Common myeloid progenitor, CD34-positive (primary cell): Measurements from ENCODE around the gene MILR1.

Experiments used
- CTCF ChIA-PET: fragments of 350-600 bp; sonication (Branson Sonifier 250); formaldehyde crosslinking; loops from one replicate; lab custom pipeline; 2021; ENCODE audit warnings: antibody characterized with exemption; lab: Charles Lee
- POLR2A ChIA-PET: fragments of 350-600 bp; sonication (Branson Sonifier 250); formaldehyde crosslinking; loops from one replicate; lab custom pipeline; 2021; ENCODE audit warnings: antibody characterized with exemption; lab: Charles Lee
- DNase-seq, 3 donors: peaks; one replicate each; pipeline versions ENCODE4 v3.0.0 to v3.0.0-alpha.2; 2013
- H3K27ac ChIP-seq, 2 experiments: 1 replicate in 1 of 2; 2 replicates in 1 of 2; pipeline ENCODE4 v1.7.0; 2013; ENCODE audit warnings: inconsistent platforms in 2 of 2, low read length in 2 of 2, mild to moderate bottlenecking in 2 of 2, low read depth in 1 of 2, moderate library complexity in 1 of 2; ENCODE audit not compliant: severe bottlenecking in 2 of 2, insufficient read depth in 1 of 2, poor library complexity in 1 of 2
- H3K27me3 ChIP-seq, 5 experiments: replicated peaks in 2 of 5; 1 replicate in 3 of 5; 2 replicates in 2 of 5; pipeline versions ENCODE4 v1.6.1 to v1.7.0; 2013; ENCODE audit warnings: low read length in 4 of 5, mild to moderate bottlenecking in 2 of 5, moderate library complexity in 2 of 5, inconsistent platforms in 1 of 5; ENCODE audit not compliant: insufficient read depth in 5 of 5, control insufficient read depth in 4 of 5
- H3K36me3 ChIP-seq, 4 experiments: 1 replicate in 2 of 4; 2 replicates in 2 of 4; pipeline versions ENCODE4 v1.6.1 to v1.7.0; 2013; ENCODE audit warnings: low read length in 3 of 4, control low read depth in 1 of 4, mild to moderate bottlenecking in 1 of 4; ENCODE audit not compliant: control insufficient read depth in 4 of 4, insufficient read depth in 4 of 4
- H3K4me1 ChIP-seq, 4 experiments: 1 replicate in 3 of 4; 2 replicates in 1 of 4; pipeline versions ENCODE4 v1.6.1 to v1.7.1; 2013; ENCODE audit warnings: low read length in 3 of 4, mild to moderate bottlenecking in 3 of 4, control low read depth in 1 of 4, inconsistent platforms in 1 of 4, moderate library complexity in 1 of 4; ENCODE audit not compliant: control insufficient read depth in 4 of 4, insufficient read depth in 4 of 4; ENCODE audit errors: control extremely low read depth in 1 of 4
- H3K4me3 ChIP-seq, 7 experiments: 1 replicate in 4 of 7; 2 replicates in 3 of 7; pipeline versions ENCODE4 v1.5.1 to v1.7.0; 2013; ENCODE audit warnings: mild to moderate bottlenecking in 7 of 7, low read length in 6 of 7, moderate library complexity in 6 of 7, inconsistent platforms in 2 of 7, low read depth in 2 of 7, control low read depth in 1 of 7; ENCODE audit not compliant: insufficient read depth in 4 of 7, control insufficient read depth in 1 of 7; ENCODE audit errors: extremely low read depth in 1 of 7
- H3K9me3 ChIP-seq, 5 experiments: 1 replicate in 4 of 5; 2 replicates in 1 of 5; pipeline versions ENCODE4 v1.6.1 to v1.7.1; 2013; ENCODE audit warnings: low read length in 4 of 5, mild to moderate bottlenecking in 2 of 5, inconsistent platforms in 1 of 5, low read depth in 1 of 5, moderate library complexity in 1 of 5; ENCODE audit not compliant: control insufficient read depth in 4 of 5, insufficient read depth in 2 of 5; ENCODE audit errors: control extremely low read depth in 1 of 5
- WGBS: methylation state at CpG from one replicate; pipeline ENCODE4 v1.1.5; 2013; ENCODE audit not compliant: insufficient coverage; 5-methylcytosine and 5-hydroxymethylcytosine counted together

Gene MILR1

GRCh38 chr17:64504769-64505339 lies 55.9 kb downstream of the MILR1 start:
- WGBS: 3% methylated on average over 11 of the region's 13 CpGs
- peaks cover 29 to 62% (median 56%) of the 10 kb centered on the region in 4 experiments for H3K36me3 ChIP-seq
- ChIA-PET CTCF (interaction anchor here (0.5 to 7.0 kb wide), 5 partner anchors 8 to 102 kb away, joined by 3 to 55 read pairs (median 8); partner anchors contain the start of gene POLG2), POLR2A (interaction anchor here (0.6 to 3.7 kb wide), 7 partner anchors 8 to 661 kb away, joined by 3 to 55 read pairs (median 4); partner anchors contain the start of gene POLG2)
- H3K27ac ChIP-seq: peak overlapping the region; percentile 99
- no peak for DNase-seq
- H3K9me3 ChIP-seq: no peaks in the 10 kb centered on the region
- peaks cover 16 to 34% (median 23%) of the 10 kb centered on the region in 4 experiments for H3K4me1 ChIP-seq
- H3K27me3 ChIP-seq: no peaks in the 10 kb centered on the region
- H3K4me3 ChIP-seq: peak overlapping the region; percentile 77 to 100 (median 100)

- ChIA-PET CTCF (interaction anchor here (0.5 to 7.0 kb wide), 5 partner anchors 8 to 102 kb away, joined by 3 to 55 read pairs (median 3); partner anchors contain the start of gene POLG2), POLR2A (interaction anchor here (0.6 to 3.7 kb wide), 11 partner anchors 9 to 662 kb away, joined by 3 to 55 read pairs (median 3); partner anchors contain the start of gene POLG2)
- peak; percentile 80 to 90 (median 89) for DNase-seq
- peaks cover 16 to 32% (median 23%) of the 10 kb centered on the region in 4 experiments for H3K4me1 ChIP-seq
- under 1% methylated on average over 59 of the region's 76 CpGs for WGBS
- H3K36me3 ChIP-seq: peaks cover 25 to 61% (median 54%) of the 10 kb centered on the region in 4 experiments
- peak overlapping the region; percentile 99 for H3K27ac ChIP-seq
- no peaks in the 10 kb centered on the region for H3K9me3 ChIP-seq
- H3K4me3 ChIP-seq: peak overlapping the region; percentile 77 to 100 (median 100)
- H3K27me3 ChIP-seq: no peaks in the 10 kb centered on the region
Measured at GRCh38 chr17:64505340-64506200, 56.7 kb downstream of the MILR1 start.

GRCh38 chr17:64506201-64506575 lies 57.3 kb downstream of the MILR1 start, which contains the start of gene DDX5:
Gene DDX5, minus strand, starts transcription at chr17:64506289. Its CDS starts 170 bp downstream, at chr17:64506119.
- Histone ChIP-seq H3K4me1 (peaks cover 16 to 32% (median 23%) of the 10 kb centered on the region in 4 experiments), H3K9me3 (no peaks in the 10 kb centered on the region), H3K4me3 (peak within 1 kb of the TSS; percentile 98 to 100 (median 100)), H3K27ac (peak within 1 kb of the TSS; percentile 99), H3K36me3 (peaks cover 25 to 56% (median 48%) of the 10 kb centered on the region in 4 experiments), H3K27me3 (no peaks in the 10 kb centered on the region)
- peak; percentile 98 to 99 (median 98) for DNase-seq
- POLR2A ChIA-PET: interaction anchor here (0.5 to 3.7 kb wide), 10 partner anchors 9 to 171 kb away, joined by 3 to 55 read pairs (median 3); partner anchors contain the start of gene POLG2
- WGBS: 0% methylated on average over 25 of the region's 31 CpGs
- CTCF ChIA-PET: interaction anchor here (1.0 to 7.0 kb wide), 5 partner anchors 9 to 94 kb away, joined by 3 to 55 read pairs (median 6); partner anchors contain the start of gene POLG2

- H3K36me3 ChIP-seq: peaks cover 19 to 54% (median 44%) of the 10 kb centered on the region in 4 experiments
- peak; percentile 96 to 99 (median 98) for DNase-seq
- peaks cover 16 to 29% (median 23%) of the 10 kb centered on the region in 4 experiments for H3K4me1 ChIP-seq
- no peaks in the 10 kb centered on the region for H3K9me3 ChIP-seq
- H3K27ac ChIP-seq: peak within 1 kb of the TSS; percentile 99
- POLR2A ChIA-PET: interaction anchor here (0.5 to 3.7 kb wide), 9 partner anchors 10 to 170 kb away, joined by 3 to 55 read pairs (median 3); partner anchors contain the start of gene POLG2
- CTCF ChIA-PET: interaction anchor here (1.0 to 7.0 kb wide), 9 partner anchors 9 to 94 kb away, joined by 3 to 55 read pairs (median 3); partner anchors contain the start of gene POLG2
- WGBS: under 1% methylated on average over 73 of the region's 77 CpGs
- no peaks in the 10 kb centered on the region for H3K27me3 ChIP-seq
- H3K4me3 ChIP-seq: peak within 1 kb of the TSS; percentile 98 to 100 (median 100)
Measured at GRCh38 chr17:64506576-64507412, 57.9 kb downstream of the MILR1 start, which contains the start of gene CEP95. Gene CEP95, plus strand, starts transcription at chr17:64506977. Its CDS starts 121 bp downstream, at chr17:64507098.

GRCh38 chr17:64507413-64507782 lies 58.5 kb downstream of the MILR1 start:
- Histone ChIP-seq H3K4me1 (peaks cover 16 to 29% (median 23%) of the 10 kb centered on the region in 4 experiments), H3K36me3 (peaks cover 20 to 52% (median 44%) of the 10 kb centered on the region in 4 experiments), H3K4me3 (peak overlapping the region; percentile 98 to 100 (median 100)), H3K27me3 (no peaks in the 10 kb centered on the region), H3K9me3 (no peaks in the 10 kb centered on the region), H3K27ac (peak overlapping the region; percentile 99)
- DNase-seq: peak; percentile 72 to 91 (median 87)
- 0% methylated on average over 8 of the region's 13 CpGs for WGBS
- ChIA-PET CTCF (interaction anchor here (0.8 to 7.0 kb wide), 8 partner anchors 9 to 87 kb away, joined by 3 to 55 read pairs (median 4); partner anchors contain the start of gene POLG2), POLR2A (interaction anchor here (0.5 to 3.7 kb wide), 5 partner anchors 9 to 171 kb away, joined by 3 to 55 read pairs (median 3); partner anchors contain the start of gene POLG2)
